Uterus (tissue), 2 donors: ENCODE measurements around the gene KCNJ10.

Experiments
- POLR2A ChIP-seq, 2 donors: fragments of 450-650 bp; IDR thresholded peaks; one replicate each; pipeline ENCODE4 v1.6.1; 2016; ENCODE audit warnings: antibody characterized with exemption in 2 of 2, mild to moderate bottlenecking in 1 of 2, moderate library complexity in 1 of 2
- TF ChIP-seq, protein P1 (sequence below), 4 experiments: fragments of 200-600 bp in 2 of 4; fragments of 450-650 bp in 2 of 4; sonication (generic) in 2 of 4; IDR thresholded peaks; one replicate each; pipeline ENCODE4 v1.5.1; 2016 to 2019; ENCODE audit warnings: antibody characterized with exemption in 4 of 4, mild to moderate bottlenecking in 2 of 4, moderate library complexity in 1 of 4

DNA sequence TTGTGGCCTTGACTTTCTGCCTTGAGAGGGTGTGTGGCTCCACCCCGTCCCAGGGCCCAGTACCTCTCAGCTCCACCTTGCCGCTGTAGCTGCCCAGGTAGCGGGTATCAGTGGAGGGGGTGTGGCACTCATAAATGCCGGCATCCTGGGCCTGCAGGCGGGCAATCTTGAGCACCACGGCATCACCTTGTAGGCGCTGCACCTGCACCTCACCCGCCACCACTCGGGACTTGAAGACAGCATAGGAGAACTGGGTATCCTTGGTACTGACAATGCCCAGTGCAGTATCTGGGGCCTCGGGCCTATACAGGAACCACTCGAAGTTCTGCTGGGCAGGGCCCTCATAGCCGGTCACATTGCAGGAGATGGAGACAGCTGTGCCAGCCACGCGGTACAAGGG is 24.8 kb upstream of the KCNJ10 start:
- TF ChIP-seq, protein P1, sequence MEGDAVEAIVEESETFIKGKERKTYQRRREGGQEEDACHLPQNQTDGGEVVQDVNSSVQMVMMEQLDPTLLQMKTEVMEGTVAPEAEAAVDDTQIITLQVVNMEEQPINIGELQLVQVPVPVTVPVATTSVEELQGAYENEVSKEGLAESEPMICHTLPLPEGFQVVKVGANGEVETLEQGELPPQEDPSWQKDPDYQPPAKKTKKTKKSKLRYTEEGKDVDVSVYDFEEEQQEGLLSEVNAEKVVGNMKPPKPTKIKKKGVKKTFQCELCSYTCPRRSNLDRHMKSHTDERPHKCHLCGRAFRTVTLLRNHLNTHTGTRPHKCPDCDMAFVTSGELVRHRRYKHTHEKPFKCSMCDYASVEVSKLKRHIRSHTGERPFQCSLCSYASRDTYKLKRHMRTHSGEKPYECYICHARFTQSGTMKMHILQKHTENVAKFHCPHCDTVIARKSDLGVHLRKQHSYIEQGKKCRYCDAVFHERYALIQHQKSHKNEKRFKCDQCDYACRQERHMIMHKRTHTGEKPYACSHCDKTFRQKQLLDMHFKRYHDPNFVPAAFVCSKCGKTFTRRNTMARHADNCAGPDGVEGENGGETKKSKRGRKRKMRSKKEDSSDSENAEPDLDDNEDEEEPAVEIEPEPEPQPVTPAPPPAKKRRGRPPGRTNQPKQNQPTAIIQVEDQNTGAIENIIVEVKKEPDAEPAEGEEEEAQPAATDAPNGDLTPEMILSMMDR (IDR thresholded peaks at IDR 0.05) = no peak
- no peak for TF ChIP-seq POLR2A (IDR thresholded peaks at IDR 0.05)
